ENCODE measurements around the gene CCDC192.

DNA sequence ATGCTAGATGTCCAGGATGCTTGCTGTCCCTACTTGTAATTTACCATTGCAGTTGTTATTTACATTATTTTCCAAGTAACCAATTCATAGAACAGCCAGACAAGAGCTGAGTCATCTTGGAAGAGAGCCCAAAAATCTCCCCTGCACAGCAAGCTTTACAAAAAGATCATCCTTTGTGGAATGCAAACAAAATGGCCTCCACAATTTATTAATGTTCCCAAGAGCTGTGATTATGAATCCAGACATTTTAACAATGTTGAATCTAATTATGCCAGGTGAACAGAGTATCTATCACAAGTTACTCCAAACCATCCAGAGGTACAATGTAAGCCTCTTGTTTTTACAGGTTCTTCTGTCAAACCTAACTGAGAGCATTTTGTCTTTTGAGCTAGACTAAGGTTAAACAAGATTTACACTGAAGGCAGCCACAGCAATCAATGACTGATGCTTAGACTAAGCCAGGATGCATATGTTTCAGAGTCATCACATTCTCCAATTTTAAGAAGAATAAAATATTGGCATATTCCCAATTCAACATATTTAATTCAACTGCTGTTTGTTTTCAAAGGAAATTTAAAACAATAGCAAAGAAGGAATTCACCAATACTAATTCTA is 285.1 kb downstream of the CCDC192 start:
- TF ChIP-seq CTCF (conservative IDR thresholded peaks at IDR 0.05; ENCODE audit: low read depth, low read length) (no peak), EZH2 (IDR thresholded peaks at IDR 0.05; ENCODE audit: borderline replicate concordance, low read depth, low read length, poor library complexity, severe bottlenecking) (no peak)
